OCI-LY7 (cell line): ENCODE data around the gene ANKRD13A. TPM values are rescaled to one million over a fixed set of nuclear protein-coding genes. Genes with fewer than 3 reads are reported as not detected.

ENCODE experiments used
- BruUV-seq: library from RNA; stranded (reverse); fragments of 400-500 nt; replicated peaks from 2 replicates; lab custom pipeline; 2021; lab: Mats Ljungman, UMichigan
- CTCF ChIA-PET: fragments of 300-600 bp; sonication (Branson Sonifier 250); formaldehyde crosslinking; loops from one replicate; lab custom pipeline; 2022; ENCODE audit warnings: antibody characterized with exemption; ENCODE audit not compliant: unreplicated experiment; lab: Charles Lee
- POLR2A ChIA-PET: fragments of 300-600 bp; sonication (Branson Sonifier 250); formaldehyde crosslinking; loops from one replicate; lab custom pipeline; 2022; ENCODE audit warnings: antibody characterized with exemption; lab: Charles Lee
- DNase-seq: peaks from one replicate; pipeline ENCODE4 v3.0.0-alpha.2; 2015; ENCODE audit warnings: low spot score
- H2AFZ ChIP-seq: fragments of 200-600 bp; sonication (generic), shearing (Covaris generic); 2 replicates; pipeline ENCODE4 v1.6.1; 2014; ENCODE audit warnings: mild to moderate bottlenecking, antibody characterized with exemption, low read length, moderate library complexity
- H3K27ac ChIP-seq: fragments of 200-600 bp; sonication (generic); 2 replicates; pipeline ENCODE4 v1.5.1; 2014; ENCODE audit warnings: mixed run types, low read depth, mild to moderate bottlenecking, moderate library complexity, low read length, inconsistent platforms; ENCODE audit not compliant: poor library complexity, severe bottlenecking
- H3K36me3 ChIP-seq: fragments of 200-600 bp; sonication (generic); 2 replicates; pipeline ENCODE4 v1.6.1; 2014; ENCODE audit warnings: mild to moderate bottlenecking, antibody characterized with exemption, low read length, moderate library complexity, mixed read lengths; ENCODE audit not compliant: insufficient read depth
- H3K4me1 ChIP-seq: fragments of 200-600 bp; sonication (generic); 2 replicates; pipeline ENCODE4 v1.5.1; 2014; ENCODE audit warnings: mild to moderate bottlenecking, low read length; ENCODE audit not compliant: insufficient read depth, poor library complexity, severe bottlenecking
- H3K4me2 ChIP-seq: fragments of 200-600 bp; sonication (generic); 2 replicates; pipeline ENCODE4 v1.6.1; 2014; ENCODE audit warnings: mild to moderate bottlenecking, low read length
- H3K4me3 ChIP-seq: fragments of 200-600 bp; sonication (generic); 2 replicates; pipeline ENCODE4 v1.5.1; 2014; ENCODE audit warnings: mild to moderate bottlenecking, low read depth, low read length; ENCODE audit not compliant: poor library complexity, severe bottlenecking
- H3K79me2 ChIP-seq: fragments of 200-600 bp; sonication (generic); 2 replicates; pipeline ENCODE4 v1.6.1; 2016; ENCODE audit warnings: low read depth, mild to moderate bottlenecking, low read length, moderate library complexity, mixed read lengths; ENCODE audit not compliant: insufficient read depth
- H3K9me2 ChIP-seq: fragments of 200-600 bp; sonication (generic); 2 replicates; pipeline ENCODE4 v1.6.1; 2016; ENCODE audit warnings: mild to moderate bottlenecking, low read length, mixed read lengths; ENCODE audit not compliant: insufficient read depth
- H3K9me3 ChIP-seq: fragments of 200-600 bp; sonication (generic); 2 replicates; pipeline ENCODE4 v1.6.1; 2014; ENCODE audit warnings: mild to moderate bottlenecking, mixed run types, low read length, mixed read lengths
- H4K20me1 ChIP-seq: fragments of 200-600 bp; sonication (generic); 2 replicates; pipeline ENCODE4 v1.6.1; 2014; ENCODE audit warnings: mild to moderate bottlenecking, antibody characterized with exemption, low read length, moderate library complexity, mixed read lengths; ENCODE audit not compliant: insufficient read depth
- CTCF ChIP-seq: fragments of 200-600 bp; sonication (generic); conservative IDR thresholded peaks from 2 replicates; pipeline ENCODE4 v1.5.1; 2014; ENCODE audit warnings: mild to moderate bottlenecking, antibody characterized with exemption, low read length, moderate library complexity, mixed read lengths
- EZH2phosphoT487 ChIP-seq: fragments of 200-600 bp; sonication (generic); IDR thresholded peaks from 2 replicates; pipeline ENCODE4 v1.6.1; 2018; ENCODE audit warnings: low read depth, borderline replicate concordance, mild to moderate bottlenecking, mixed run types, antibody characterized with exemption, low read length, moderate library complexity, mixed read lengths
- intact Hi-C: fragments of 100-400 bp; cut with micrococcal nuclease; formaldehyde crosslinking; loops from one replicate; pipeline ENCODE4 v1.10.0; 2022; ENCODE audit not compliant: unreplicated experiment
- total RNA-seq, 2 experiments: library from RNA; depleted of rRNA in 1 of 2; stranded (reverse); fragments of >200 nt in 1 of 2; shearing (Covaris generic) in 1 of 2; gene quantifications; 2 replicates each; pipeline ENCODE4 v1.2.3, GENCODE V29; 2014 to 2022

Gene ANKRD13A
- total RNA-seq, 2 experiments from 2014 or later: 140 to 216 TPM

GRCh38 chr12:109961612-109962011 lies 37.6 kb upstream of the ANKRD13A start:
- intact Hi-C loops: no loop called here
- TF ChIP-seq EZH2phosphoT487 (no peak), CTCF (no peak)
- peaks cover 96% of the 10 kb centered on the region for H3K36me3 ChIP-seq
- no TSS peak for BruUV-seq
- H3K79me2 ChIP-seq: no peaks in the 10 kb centered on the region
- CTCF ChIA-PET: no interaction called here
- H2AFZ ChIP-seq: no peak overlapping the region
- POLR2A ChIA-PET: interaction anchor here (0.6 kb wide), 1 partner anchor 807 kb away, joined by 3 read pairs; no protein-coding TSS in a partner anchor
- H3K27ac ChIP-seq: no peak overlapping the region
- H3K4me1 ChIP-seq: no peaks in the 10 kb centered on the region
- no peak for DNase-seq
- no peak overlapping the region for H3K4me2 ChIP-seq
- no peaks in the 10 kb centered on the region for H3K9me2 ChIP-seq
- H3K4me3 ChIP-seq: no peak overlapping the region
- no peaks in the 10 kb centered on the region for H4K20me1 ChIP-seq
- H3K9me3 ChIP-seq: no peaks in the 10 kb centered on the region

- Histone ChIP-seq H4K20me1 (no peaks in the 10 kb centered on the region), H2AFZ (no peak overlapping the region), H3K36me3 (peaks cover 96% of the 10 kb centered on the region), H3K4me3 (no peak overlapping the region), H3K27ac (no peak overlapping the region), H3K9me3 (no peaks in the 10 kb centered on the region), H3K4me2 (no peak overlapping the region), H3K9me2 (no peaks in the 10 kb centered on the region), H3K79me2 (no peaks in the 10 kb centered on the region), H3K4me1 (no peaks in the 10 kb centered on the region)
- no peak for DNase-seq
- ChIA-PET POLR2A (no interaction called here), CTCF (no interaction called here)
- no TSS peak for BruUV-seq
- intact Hi-C loops: no loop called here
- TF ChIP-seq CTCF (no peak), EZH2phosphoT487 (no peak)
Observed at GRCh38 chr12:109962398-109962797, 36.8 kb upstream of the ANKRD13A start.

GRCh38 chr12:109963330-109963729 lies 35.9 kb upstream of the ANKRD13A start:
- POLR2A ChIA-PET: interaction anchor here (0.6 to 1.6 kb wide), 3 partner anchors 17 to 653 kb away, joined by 3 to 7 read pairs (median 3); no protein-coding TSS in a partner anchor

More at GRCh38 chr12:109963330-109963729, 35.9 kb upstream of the ANKRD13A start:
- TF ChIP-seq CTCF (no peak), EZH2phosphoT487 (no peak)
- H3K79me2 ChIP-seq: no peaks in the 10 kb centered on the region
- CTCF ChIA-PET: no interaction called here
- H3K27ac ChIP-seq: no peak overlapping the region
- H4K20me1 ChIP-seq: no peaks in the 10 kb centered on the region
- intact Hi-C loops: no loop called here
- no peak overlapping the region for H2AFZ ChIP-seq
- H3K4me3 ChIP-seq: no peak overlapping the region
- no peaks in the 10 kb centered on the region for H3K9me2 ChIP-seq
- BruUV-seq: no TSS peak
- DNase-seq: no peak
- H3K4me2 ChIP-seq: no peak overlapping the region
- H3K4me1 ChIP-seq: no peaks in the 10 kb centered on the region
- H3K36me3 ChIP-seq: peaks cover 96% of the 10 kb centered on the region
- no peaks in the 10 kb centered on the region for H3K9me3 ChIP-seq
